ENCODE measurements around the gene GPR89B. TPM values are rescaled to one million over a fixed set of nuclear protein-coding genes. Genes with fewer than 3 reads are reported as not detected.
"Not testable (repeated sequence)": the region's sequence is repeated elsewhere in the genome, so short reads cannot be mapped to it uniquely, and the experiment has no call there.

GPR89B gene
- total and polyA plus RNA-seq, 4 experiments from 2014 or later, result 14.9 to 31.9 (median 24.1) TPM

DNA sequence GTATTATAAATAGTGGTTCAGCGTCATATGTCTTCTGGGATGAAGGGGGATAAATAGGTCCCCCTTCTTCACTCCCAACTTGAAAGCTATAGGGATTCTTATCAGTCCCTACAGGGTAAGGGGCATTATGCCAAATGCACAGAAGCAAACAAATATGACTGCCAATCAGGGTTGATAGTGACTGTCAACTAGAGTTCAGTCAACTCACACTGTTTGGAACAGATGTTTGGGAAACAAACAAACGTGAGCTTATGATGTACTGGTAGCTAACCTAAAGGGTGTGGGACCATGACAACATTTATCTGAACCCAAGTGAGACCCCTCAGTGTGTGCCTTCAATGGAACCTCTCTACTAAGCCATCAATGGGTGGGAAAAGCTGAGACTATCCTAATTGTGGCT lies 67.9 kb downstream of the GPR89B start:
- H3K27ac Mint-ChIP-seq; CTCF ChIA-PET (ENCODE audit: partially characterized antibody); H3K9me3 Mint-ChIP-seq; H3K36me3 ChIP-seq (ENCODE audit: insufficient read depth, low read length); POLR2A ChIA-PET (ENCODE audit: partially characterized antibody); H3K4me1 Mint-ChIP-seq; H3K27me3 ChIP-seq (ENCODE audit: insufficient read depth, low read length); H3K4me3 Mint-ChIP-seq; H3K27me3 Mint-ChIP-seq; intact Hi-C loops (cut with micrococcal nuclease); H3K4me3 ChIP-seq (ENCODE audit: low read length in 2 of 2); DNase-seq; H3K27ac ChIP-seq (ENCODE audit: low read depth, low read length); H3K9me3 ChIP-seq (ENCODE audit: control insufficient read depth in 1 of 2, low read length in 2 of 2); H3K4me1 ChIP-seq (ENCODE audit: insufficient read depth, low read length): not testable (repeated sequence)
- peaks cover 10 to 11% of the 10 kb centered on the region in 2 donors for H3K36me3 Mint-ChIP-seq

DNA sequence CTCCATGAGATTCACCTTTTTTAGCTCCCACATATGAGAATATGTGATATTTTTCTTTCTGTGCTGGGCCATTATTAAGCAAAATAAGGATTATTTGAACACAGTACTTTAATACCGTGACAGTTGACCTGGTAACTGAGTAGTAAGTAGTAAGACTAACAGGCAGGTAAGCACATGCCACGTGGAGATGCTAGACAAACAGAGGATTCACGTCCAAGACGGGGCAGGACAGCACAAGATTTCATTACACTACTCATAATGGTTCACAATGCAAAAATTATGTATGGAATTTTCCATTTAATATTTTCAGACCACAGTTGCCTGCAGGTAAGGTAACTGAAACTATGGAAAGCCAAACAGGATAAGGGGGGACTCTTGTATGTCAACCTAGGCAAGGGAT lies 79.5 kb downstream of the GPR89B start:
- H3K4me3 ChIP-seq (ENCODE audit: low read length in 2 of 2); DNase-seq; H3K9me3 Mint-ChIP-seq; H3K27me3 Mint-ChIP-seq; H3K4me1 ChIP-seq (ENCODE audit: insufficient read depth, low read length); H3K36me3 Mint-ChIP-seq; H3K36me3 ChIP-seq (ENCODE audit: insufficient read depth, low read length); H3K27ac Mint-ChIP-seq; H3K4me3 Mint-ChIP-seq; CTCF ChIA-PET (ENCODE audit: partially characterized antibody); H3K4me1 Mint-ChIP-seq; H3K9me3 ChIP-seq (ENCODE audit: control insufficient read depth in 1 of 2, low read length in 2 of 2); intact Hi-C loops (cut with micrococcal nuclease); POLR2A ChIA-PET (ENCODE audit: partially characterized antibody); H3K27ac ChIP-seq (ENCODE audit: low read depth, low read length); H3K27me3 ChIP-seq (ENCODE audit: insufficient read depth, low read length): not testable (repeated sequence)

DNA sequence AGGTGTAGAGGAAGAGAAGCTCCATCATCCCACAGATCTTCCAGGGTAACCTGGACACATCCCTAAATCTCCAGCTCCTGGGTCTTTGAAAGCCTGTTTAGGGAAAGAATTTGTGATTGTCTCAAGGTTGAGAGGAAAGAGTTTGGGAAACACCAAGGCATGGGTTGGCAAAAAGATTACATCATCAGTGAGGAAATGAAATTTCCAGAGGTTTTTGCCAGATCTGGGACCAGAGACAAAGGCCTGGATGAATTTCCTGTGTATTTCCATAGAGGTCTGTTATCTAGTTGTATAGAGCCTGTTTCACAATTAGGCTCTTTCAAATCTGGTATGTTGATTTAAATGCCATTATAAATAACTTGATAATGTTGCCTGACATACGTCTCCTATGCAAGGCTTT lies 82.3 kb downstream of the GPR89B start:
- Histone ChIP-seq H3K36me3 (ENCODE audit: insufficient read depth, low read length) (no peaks in the 10 kb centered on the region), H3K27ac (ENCODE audit: low read depth, low read length) (no peak overlapping the region), H3K4me3 (ENCODE audit: low read length in 2 of 2) (no peak overlapping the region), H3K4me1 (ENCODE audit: insufficient read depth, low read length) (peaks cover 6% of the 10 kb centered on the region), H3K9me3 (ENCODE audit: control insufficient read depth in 1 of 2, low read length in 2 of 2) (no peaks in the 10 kb centered on the region), H3K27me3 (ENCODE audit: insufficient read depth, low read length) (peaks cover 8% of the 10 kb centered on the region)
- CTCF ChIA-PET (ENCODE audit: partially characterized antibody), result no interaction called here
- H3K4me3 Mint-ChIP-seq, result no peak overlapping the region
- intact Hi-C loops (cut with micrococcal nuclease), result no loop called here
- DNase-seq, result no peak
- no peak overlapping the region for H3K27ac Mint-ChIP-seq
- no peaks in the 10 kb centered on the region for H3K9me3 Mint-ChIP-seq
- H3K4me1 Mint-ChIP-seq, result peaks cover 4 to 22% (median 10%) of the 10 kb centered on the region in 4 donors
- H3K36me3 Mint-ChIP-seq, result peaks cover 0 to 5% of the 10 kb centered on the region in 2 donors
- peaks cover 10 to 13% of the 10 kb centered on the region in 2 donors for H3K27me3 Mint-ChIP-seq
- POLR2A ChIA-PET (ENCODE audit: partially characterized antibody), result no interaction called here

DNA sequence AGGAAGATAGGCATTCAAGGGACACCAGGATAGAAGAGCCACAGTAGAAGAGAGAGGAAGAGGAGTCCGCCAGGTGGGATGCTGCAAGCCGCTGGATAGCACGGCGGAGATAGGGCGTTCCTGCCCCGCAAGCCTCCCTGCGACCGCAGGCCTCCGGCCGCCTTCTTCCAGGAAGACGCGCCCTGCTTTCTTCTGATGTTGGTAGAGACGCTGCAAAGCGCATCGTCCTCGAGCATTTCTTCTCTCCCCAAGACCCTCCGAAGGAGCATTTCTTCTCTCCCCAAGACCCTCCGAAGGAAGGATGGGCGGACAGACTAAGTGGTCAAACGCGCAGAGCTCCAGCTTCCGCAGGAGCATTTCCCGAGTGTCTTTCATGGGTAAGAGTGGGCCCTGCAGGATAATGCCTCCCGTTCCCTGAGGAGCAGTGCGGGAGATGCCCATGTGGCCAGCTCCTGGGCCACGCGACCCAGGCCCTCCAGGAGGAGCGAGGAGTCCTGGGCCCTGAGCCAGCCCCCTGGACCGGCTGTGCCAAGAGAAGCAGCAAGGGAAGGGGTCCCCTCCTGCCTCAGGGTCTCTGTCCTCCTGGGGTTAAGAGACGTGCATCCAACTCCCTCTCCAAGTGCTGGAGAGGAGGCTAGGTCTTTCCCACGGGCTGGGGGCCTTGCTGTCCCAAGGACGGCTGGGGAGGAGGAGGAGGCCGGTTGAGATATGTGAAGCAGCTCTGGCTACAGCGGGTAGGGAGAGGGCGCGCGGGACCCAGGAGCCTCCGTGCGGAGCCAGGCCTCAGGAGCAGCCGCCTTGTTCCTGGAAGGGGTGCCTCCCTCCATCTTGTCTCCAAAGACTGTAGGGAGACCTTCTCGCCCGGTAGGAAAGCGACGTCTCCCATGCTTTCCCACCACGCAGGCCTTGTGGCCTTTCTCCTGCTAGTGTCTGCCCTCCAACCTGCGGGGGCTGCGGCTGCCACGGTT lies 85.2 kb downstream of the GPR89B start:
- H3K9me3 Mint-ChIP-seq; intact Hi-C loops (cut with micrococcal nuclease); H3K27ac Mint-ChIP-seq: not testable (repeated sequence)

DNA sequence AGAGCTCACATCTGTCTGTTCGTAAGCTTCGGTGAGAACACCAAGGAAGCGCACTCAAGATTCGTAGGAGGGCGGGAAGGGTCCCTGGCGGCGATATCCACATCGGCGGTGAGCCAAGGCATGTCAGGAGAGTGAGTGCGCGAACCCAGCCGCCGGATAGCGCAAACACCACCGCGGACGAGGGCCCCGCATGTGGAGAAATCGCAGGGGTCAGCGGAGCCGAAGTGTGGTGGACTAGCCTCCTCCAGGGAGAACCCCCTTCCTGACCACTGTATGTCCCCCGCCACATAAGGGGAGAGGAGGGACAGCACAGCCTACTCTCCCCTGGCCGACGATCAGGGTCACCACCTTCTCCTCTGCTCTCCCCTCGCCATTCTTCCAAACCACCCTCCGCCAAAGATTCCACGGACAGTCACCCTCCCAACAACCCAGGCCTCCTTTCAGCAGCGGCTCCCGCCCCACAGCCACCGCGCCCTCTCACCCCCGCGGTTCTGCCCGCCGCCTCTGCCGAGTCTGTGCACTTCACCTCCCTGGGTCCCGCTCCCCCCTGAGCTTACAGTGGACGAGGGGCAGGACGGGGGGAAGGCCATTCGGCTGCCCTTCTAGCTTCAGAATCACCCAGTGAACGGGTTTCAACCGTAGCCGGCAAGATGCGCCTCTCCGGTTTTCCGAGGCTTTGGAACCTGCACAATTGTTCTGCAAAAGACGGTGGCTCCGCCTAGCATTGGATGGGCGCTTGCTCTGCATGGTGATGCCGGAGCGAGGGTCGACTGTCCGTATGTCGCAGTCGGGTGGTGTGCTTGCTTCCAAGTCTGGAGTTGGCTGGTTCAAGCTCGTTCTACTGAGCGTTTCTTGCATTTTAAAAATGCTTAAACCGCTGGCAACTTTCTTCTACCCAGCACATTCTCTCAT lies 86.3 kb downstream of the GPR89B start:
- H3K36me3 Mint-ChIP-seq; CTCF ChIA-PET (ENCODE audit: partially characterized antibody); H3K36me3 ChIP-seq (ENCODE audit: insufficient read depth, low read length); H3K9me3 Mint-ChIP-seq; H3K27ac Mint-ChIP-seq; intact Hi-C loops (cut with micrococcal nuclease); H3K4me3 ChIP-seq (ENCODE audit: low read length in 2 of 2); POLR2A ChIA-PET (ENCODE audit: partially characterized antibody); H3K9me3 ChIP-seq (ENCODE audit: control insufficient read depth in 1 of 2, low read length in 2 of 2); H3K27me3 ChIP-seq (ENCODE audit: insufficient read depth, low read length); H3K27ac ChIP-seq (ENCODE audit: low read depth, low read length); H3K4me1 ChIP-seq (ENCODE audit: insufficient read depth, low read length): not testable (repeated sequence)
- peak in 2 of 5 donors; percentile 26 to 29 for DNase-seq
- peaks cover 5 to 23% (median 11%) of the 10 kb centered on the region in 4 donors for H3K4me1 Mint-ChIP-seq
- H3K27me3 Mint-ChIP-seq, result peaks cover 15% of the 10 kb centered on the region in 2 donors
- H3K4me3 Mint-ChIP-seq, result peak overlapping the region in 6 of 8 donors; percentile 46 to 75 (median 64)

More for the DNA sequence above, 85.2 kb downstream of the GPR89B start:
- H3K36me3 Mint-ChIP-seq; H3K9me3 ChIP-seq (ENCODE audit: control insufficient read depth in 1 of 2, low read length in 2 of 2); POLR2A ChIA-PET (ENCODE audit: partially characterized antibody); H3K4me1 ChIP-seq (ENCODE audit: insufficient read depth, low read length); H3K27me3 ChIP-seq (ENCODE audit: insufficient read depth, low read length); H3K4me3 ChIP-seq (ENCODE audit: low read length in 2 of 2); H3K36me3 ChIP-seq (ENCODE audit: insufficient read depth, low read length); H3K27ac ChIP-seq (ENCODE audit: low read depth, low read length); CTCF ChIA-PET (ENCODE audit: partially characterized antibody): not testable (repeated sequence)
- peak in 1 of 5 donors; percentile 35 for DNase-seq
- H3K27me3 Mint-ChIP-seq, result peaks cover 15% of the 10 kb centered on the region in 2 donors
- peak overlapping the region in 6 of 8 donors; percentile 22 to 74 (median 56) for H3K4me3 Mint-ChIP-seq
- peaks cover 5 to 23% (median 11%) of the 10 kb centered on the region in 4 donors for H3K4me1 Mint-ChIP-seq

DNA sequence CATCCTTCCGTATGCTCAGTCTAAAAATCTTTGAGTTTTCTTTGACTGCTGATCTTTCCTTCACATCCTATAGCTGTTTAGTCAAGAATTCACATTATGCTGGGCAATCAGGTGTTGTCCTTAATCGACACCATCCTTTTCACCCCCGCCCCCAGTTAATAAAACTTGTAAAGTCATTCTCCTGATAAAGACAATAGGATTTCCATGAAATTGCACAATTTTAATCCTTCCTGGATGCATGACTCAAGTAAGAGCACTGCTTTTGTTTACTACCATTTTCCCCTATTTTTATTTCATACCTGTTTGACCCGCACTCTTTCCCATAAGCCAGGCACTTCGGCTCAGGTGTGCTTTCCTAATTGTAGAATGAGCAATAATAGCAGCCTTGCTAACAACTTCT lies 96.7 kb downstream of the GPR89B start:
- H3K27me3 ChIP-seq (ENCODE audit: insufficient read depth, low read length); H3K27me3 Mint-ChIP-seq; intact Hi-C loops (cut with micrococcal nuclease); H3K4me1 Mint-ChIP-seq; H3K9me3 ChIP-seq (ENCODE audit: control insufficient read depth in 1 of 2, low read length in 2 of 2); H3K27ac Mint-ChIP-seq; CTCF ChIA-PET (ENCODE audit: partially characterized antibody); H3K9me3 Mint-ChIP-seq; POLR2A ChIA-PET (ENCODE audit: partially characterized antibody); H3K4me3 Mint-ChIP-seq; H3K4me3 ChIP-seq (ENCODE audit: low read length in 2 of 2); H3K36me3 ChIP-seq (ENCODE audit: insufficient read depth, low read length); H3K4me1 ChIP-seq (ENCODE audit: insufficient read depth, low read length); H3K36me3 Mint-ChIP-seq; DNase-seq; H3K27ac ChIP-seq (ENCODE audit: low read depth, low read length): not testable (repeated sequence)

DNA sequence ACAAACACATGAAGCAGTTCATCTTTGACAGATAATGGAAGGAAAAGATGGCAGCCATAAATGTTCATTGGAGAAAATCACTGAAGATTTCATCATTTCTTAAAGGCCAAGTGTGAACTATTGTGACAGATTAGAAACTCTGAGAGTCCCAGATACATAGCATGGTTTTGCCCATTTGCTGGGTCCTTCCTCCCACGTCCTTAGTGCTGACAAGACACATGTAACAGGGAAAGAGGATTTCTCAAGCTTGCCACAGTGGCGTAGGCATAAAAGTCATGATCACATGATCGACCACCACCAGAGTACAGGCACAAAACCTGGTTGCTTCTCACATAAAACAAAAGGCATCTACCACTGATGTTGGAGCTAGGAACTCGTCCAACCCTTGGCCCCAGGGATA lies 98.8 kb downstream of the GPR89B start:
- H3K27ac ChIP-seq (ENCODE audit: low read depth, low read length); H3K27me3 Mint-ChIP-seq; H3K9me3 Mint-ChIP-seq; H3K36me3 ChIP-seq (ENCODE audit: insufficient read depth, low read length); intact Hi-C loops (cut with micrococcal nuclease); H3K27me3 ChIP-seq (ENCODE audit: insufficient read depth, low read length); H3K36me3 Mint-ChIP-seq; POLR2A ChIA-PET (ENCODE audit: partially characterized antibody); H3K4me1 ChIP-seq (ENCODE audit: insufficient read depth, low read length); DNase-seq; H3K27ac Mint-ChIP-seq; H3K4me1 Mint-ChIP-seq; H3K9me3 ChIP-seq (ENCODE audit: control insufficient read depth in 1 of 2, low read length in 2 of 2); H3K4me3 Mint-ChIP-seq; H3K4me3 ChIP-seq (ENCODE audit: low read length in 2 of 2); CTCF ChIA-PET (ENCODE audit: partially characterized antibody): not testable (repeated sequence)
